Measurements from ENCODE around the gene NSMF. TPM values are rescaled to one million over a fixed set of nuclear protein-coding genes. Genes with fewer than 3 reads are reported as not detected.

The NSMF gene
- polyA plus RNA-seq, 1 of the 3 experiments (the other 2 are of a cell fraction), result 58.8 TPM

- no peak for DNase-seq
- CTCF ChIA-PET, result interaction anchor here (1.3 to 7.0 kb wide), 4 partner anchors 9 to 11 kb away, joined by 5 to 27 read pairs (median 15); partner anchors contain the start of genes EXD3 and NOXA1
- Histone ChIP-seq H4K20me1 (ENCODE audit: insufficient read depth) (no peaks in the 10 kb centered on the region), H2AFZ (ENCODE audit: low read depth) (no peak overlapping the region), H3K27me3 (ENCODE audit: insufficient read depth) (no peaks in the 10 kb centered on the region), H3K27ac (ENCODE audit: low read depth in 2 of 2, low read length in 1 of 2) (no peak overlapping the region), H3K79me2 (ENCODE audit: insufficient read depth) (no peaks in the 10 kb centered on the region), H3K9me2 (no peaks in the 10 kb centered on the region), H3K9me3 (no peaks in the 10 kb centered on the region), H3K4me3 (ENCODE audit: low read depth in 2 of 2, low read length in 1 of 2) (no peak overlapping the region), H3K4me1 (ENCODE audit: control insufficient read depth in 1 of 2, insufficient read depth in 2 of 2, low read depth in 1 of 2, low read length in 1 of 2) (peaks cover 4 to 8% of the 10 kb centered on the region in 2 experiments; a peak in 2 of 4 replicates), H3K9ac (no peak overlapping the region), H3K4me2 (no peak overlapping the region), H3F3A (replicated peaks; ENCODE audit: insufficient read depth) (no peaks in the 10 kb centered on the region), H3K36me3 (replicated peaks in 1 of 2; ENCODE audit: control insufficient read depth in 1 of 2, insufficient read depth in 2 of 2, low read length in 1 of 2) (no peaks in the 10 kb centered on the region)
- POLR2A ChIA-PET, result no interaction called here
- 90% methylated on average over 21 of the region's 43 CpGs for WGBS (ENCODE audit: low lambda C conversion rate)
- TF ChIP-seq SMC3 (IDR thresholded peaks at IDR 0.05; ENCODE audit: low read depth, low read length), result no peak
- no peak for TF ChIP-seq YY1 (IDR thresholded peaks at IDR 0.05; ENCODE audit: low read depth)
- TF ChIP-seq PBX3 (IDR thresholded peaks at IDR 0.05), result no peak
- no peak for TF ChIP-seq TCF12 (IDR thresholded peaks at IDR 0.05)
- TF ChIP-seq GABPA (IDR thresholded peaks at IDR 0.05; ENCODE audit: low read depth), result no peak
- TF ChIP-seq FOSL2 (IDR thresholded peaks at IDR 0.05; ENCODE audit: borderline replicate concordance, low read depth), result no peak
- no peak for TF ChIP-seq SIN3A (IDR thresholded peaks at IDR 0.05; ENCODE audit: borderline replicate concordance, low read depth, low read length)
- no peak for TF ChIP-seq TAF1 (IDR thresholded peaks at IDR 0.05; ENCODE audit: borderline replicate concordance, low read depth, low read length)
- no peak for TF ChIP-seq RCOR1 (IDR thresholded peaks at IDR 0.05; ENCODE audit: low read length)
Measured at GRCh38 chr9:137434498-137435380, 24.4 kb downstream of the NSMF start.

GRCh38 chr9:137433916-137434431 lies 25.2 kb downstream of the NSMF start:
- DNase-seq, result no peak
- Histone ChIP-seq H2AFZ (ENCODE audit: low read depth) (no peak overlapping the region), H3K9me3 (no peaks in the 10 kb centered on the region), H3F3A (replicated peaks; ENCODE audit: insufficient read depth) (no peaks in the 10 kb centered on the region), H3K4me3 (ENCODE audit: low read depth in 2 of 2, low read length in 1 of 2) (no peak overlapping the region), H3K4me1 (ENCODE audit: control insufficient read depth in 1 of 2, insufficient read depth in 2 of 2, low read depth in 1 of 2, low read length in 1 of 2) (peaks cover 4 to 8% of the 10 kb centered on the region in 2 experiments; a peak in 2 of 4 replicates), H4K20me1 (ENCODE audit: insufficient read depth) (no peaks in the 10 kb centered on the region), H3K9ac (no peak overlapping the region), H3K79me2 (ENCODE audit: insufficient read depth) (no peaks in the 10 kb centered on the region), H3K4me2 (no peak overlapping the region), H3K27ac (ENCODE audit: low read depth in 2 of 2, low read length in 1 of 2) (no peak overlapping the region), H3K36me3 (replicated peaks in 1 of 2; ENCODE audit: control insufficient read depth in 1 of 2, insufficient read depth in 2 of 2, low read length in 1 of 2) (no peaks in the 10 kb centered on the region), H3K9me2 (no peaks in the 10 kb centered on the region), H3K27me3 (ENCODE audit: insufficient read depth) (no peaks in the 10 kb centered on the region)
- ChIA-PET CTCF (interaction anchor here (1.1 to 7.0 kb wide), 4 partner anchors 8 to 12 kb away, joined by 3 to 27 read pairs (median 15); partner anchors contain the start of genes EXD3 and NOXA1), POLR2A (no interaction called here)
- 60% methylated on average over 1 of the region's 26 CpGs for WGBS (ENCODE audit: low lambda C conversion rate)
- TF ChIP-seq EP300 (IDR thresholded peaks at IDR 0.05; ENCODE audit: borderline replicate concordance in 1 of 2, low read depth in 1 of 2, low read length in 1 of 2), result no peak
- no peak for TF ChIP-seq REST (IDR thresholded peaks at IDR 0.05; ENCODE audit: low read depth, low read length)
